DND-41 (cell line): ENCODE measurements around the gene THY1.

Experiments used
- ATAC-seq: fragments of 200-7000 bp; cut with Tn5 transposase; 3 replicates; pipeline ENCODE4 v1.9.1; 2021; ENCODE audit warnings: low read depth; ENCODE audit not compliant: insufficient read depth
- DNase-seq: peaks from one replicate; pipeline ENCODE4 v3.0.0-alpha.2; 2020
- H2AFZ ChIP-seq: 2 replicates; pipeline ENCODE4 v1.6.0; 2012; ENCODE audit warnings: low read depth, low read length
- H3K27ac ChIP-seq: 2 replicates; pipeline ENCODE4 v1.5.1; 2012; ENCODE audit warnings: low read length, inconsistent platforms
- H3K27me3 ChIP-seq: fragments of 200-600 bp; sonication (generic); 2 replicates; pipeline ENCODE4 v1.6.0; 2012; ENCODE audit warnings: low read length, mild to moderate bottlenecking, inconsistent platforms; ENCODE audit not compliant: insufficient read depth, poor library complexity
- H3K36me3 ChIP-seq: 2 replicates; pipeline ENCODE4 v1.5.1; 2012; ENCODE audit warnings: low read length, inconsistent platforms; ENCODE audit not compliant: insufficient read depth
- H3K4me1 ChIP-seq: 2 replicates; pipeline ENCODE4 v1.5.1; 2012; ENCODE audit warnings: mild to moderate bottlenecking, low read length; ENCODE audit not compliant: insufficient read depth
- H3K4me2 ChIP-seq: 2 replicates; pipeline ENCODE4 v1.6.0; 2012; ENCODE audit warnings: mild to moderate bottlenecking, moderate library complexity, low read length, inconsistent platforms; ENCODE audit not compliant: insufficient read depth
- H3K4me3 ChIP-seq, 2 experiments: fragments of 200-600 bp in 1 of 2; shearing (Covaris generic) in 1 of 2; 2 replicates each; pipeline ENCODE4 v1.5.1; 2012 to 2016; ENCODE audit warnings: inconsistent platforms in 2 of 2, low read length in 2 of 2, mild to moderate bottlenecking in 2 of 2, low read depth in 1 of 2, moderate library complexity in 1 of 2
- H3K79me2 ChIP-seq: 2 replicates; pipeline ENCODE4 v1.6.0; 2012; ENCODE audit warnings: low read length, inconsistent platforms; ENCODE audit not compliant: insufficient read depth
- H3K9ac ChIP-seq: 2 replicates; pipeline ENCODE4 v1.6.0; 2012; ENCODE audit warnings: low read depth, mild to moderate bottlenecking, inconsistent platforms, low read length, moderate library complexity
- H3K9me3 ChIP-seq: 2 replicates; pipeline ENCODE4 v1.5.1; 2012; ENCODE audit warnings: low read length, moderate library complexity, mild to moderate bottlenecking, inconsistent platforms; ENCODE audit not compliant: insufficient read depth, severe bottlenecking
- H4K20me1 ChIP-seq: 2 replicates; pipeline ENCODE4 v1.6.0; 2012; ENCODE audit warnings: low read length; ENCODE audit not compliant: insufficient read depth
- EZH2 ChIP-seq: IDR thresholded peaks from 3 replicates; pipeline ENCODE4 v1.6.1; 2012; ENCODE audit warnings: borderline replicate concordance, low read depth, mild to moderate bottlenecking, moderate library complexity, low read length, inconsistent platforms; ENCODE audit not compliant: severe bottlenecking
- TF ChIP-seq, protein P1 (sequence below): IDR thresholded peaks from 2 replicates; pipeline ENCODE4 v1.5.1; 2012; ENCODE audit warnings: borderline replicate concordance, low read length, moderate library complexity, mild to moderate bottlenecking; ENCODE audit not compliant: poor library complexity, severe bottlenecking; ENCODE audit errors: extremely low read depth

Gene THY1

DNA sequence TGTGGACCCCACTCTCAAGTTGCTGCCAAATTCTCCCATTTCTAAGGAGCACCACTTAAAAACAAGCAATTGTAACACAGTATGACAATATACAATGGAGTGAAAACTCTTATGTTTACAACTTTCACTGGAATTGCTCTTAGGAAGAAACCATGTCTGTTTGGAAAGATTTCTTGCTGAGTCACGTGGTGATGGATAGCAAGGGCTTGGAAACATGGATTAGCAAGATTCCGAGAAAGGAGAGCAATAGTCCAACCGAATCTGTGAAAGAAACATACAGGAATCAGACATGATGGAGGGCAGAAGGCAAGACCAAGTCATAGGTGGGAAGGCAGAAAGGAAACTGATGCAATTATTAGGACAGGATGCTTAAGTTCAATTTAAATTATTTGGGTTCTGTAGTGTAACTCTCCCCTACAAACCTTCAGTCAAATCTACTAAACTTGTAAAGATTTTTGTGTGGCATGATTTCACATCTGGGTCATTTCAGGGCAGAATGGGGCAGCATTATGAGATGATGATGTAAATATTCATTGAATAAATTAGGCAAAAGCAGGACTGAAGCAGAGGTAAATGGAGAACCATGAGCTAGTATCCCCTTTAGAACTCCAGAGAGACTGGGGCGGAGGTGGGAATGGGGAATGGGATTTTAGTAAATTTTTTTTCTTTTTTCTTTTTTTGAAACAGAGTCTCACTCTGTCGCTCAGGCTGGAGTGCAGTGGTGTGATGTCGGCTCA is 27.8 kb upstream of the THY1 start:
- no peaks in the 10 kb centered on the region for H4K20me1 ChIP-seq
- H2AFZ ChIP-seq: no peak overlapping the region
- H3K4me3 ChIP-seq: no peak overlapping the region
- H3K36me3 ChIP-seq: no peaks in the 10 kb centered on the region
- H3K27me3 ChIP-seq: peaks cover 23% of the 10 kb centered on the region
- H3K9ac ChIP-seq: no peak overlapping the region
- TF ChIP-seq EZH2: no peak
- TF ChIP-seq, protein P1, sequence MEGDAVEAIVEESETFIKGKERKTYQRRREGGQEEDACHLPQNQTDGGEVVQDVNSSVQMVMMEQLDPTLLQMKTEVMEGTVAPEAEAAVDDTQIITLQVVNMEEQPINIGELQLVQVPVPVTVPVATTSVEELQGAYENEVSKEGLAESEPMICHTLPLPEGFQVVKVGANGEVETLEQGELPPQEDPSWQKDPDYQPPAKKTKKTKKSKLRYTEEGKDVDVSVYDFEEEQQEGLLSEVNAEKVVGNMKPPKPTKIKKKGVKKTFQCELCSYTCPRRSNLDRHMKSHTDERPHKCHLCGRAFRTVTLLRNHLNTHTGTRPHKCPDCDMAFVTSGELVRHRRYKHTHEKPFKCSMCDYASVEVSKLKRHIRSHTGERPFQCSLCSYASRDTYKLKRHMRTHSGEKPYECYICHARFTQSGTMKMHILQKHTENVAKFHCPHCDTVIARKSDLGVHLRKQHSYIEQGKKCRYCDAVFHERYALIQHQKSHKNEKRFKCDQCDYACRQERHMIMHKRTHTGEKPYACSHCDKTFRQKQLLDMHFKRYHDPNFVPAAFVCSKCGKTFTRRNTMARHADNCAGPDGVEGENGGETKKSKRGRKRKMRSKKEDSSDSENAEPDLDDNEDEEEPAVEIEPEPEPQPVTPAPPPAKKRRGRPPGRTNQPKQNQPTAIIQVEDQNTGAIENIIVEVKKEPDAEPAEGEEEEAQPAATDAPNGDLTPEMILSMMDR: no peak
- H3K79me2 ChIP-seq: no peaks in the 10 kb centered on the region
- no peaks in the 10 kb centered on the region for H3K4me1 ChIP-seq
- no peak overlapping the region for H3K27ac ChIP-seq
- H3K4me2 ChIP-seq: no peak overlapping the region
- no peak for ATAC-seq
- H3K9me3 ChIP-seq: no peaks in the 10 kb centered on the region
- no peak for DNase-seq

DNA sequence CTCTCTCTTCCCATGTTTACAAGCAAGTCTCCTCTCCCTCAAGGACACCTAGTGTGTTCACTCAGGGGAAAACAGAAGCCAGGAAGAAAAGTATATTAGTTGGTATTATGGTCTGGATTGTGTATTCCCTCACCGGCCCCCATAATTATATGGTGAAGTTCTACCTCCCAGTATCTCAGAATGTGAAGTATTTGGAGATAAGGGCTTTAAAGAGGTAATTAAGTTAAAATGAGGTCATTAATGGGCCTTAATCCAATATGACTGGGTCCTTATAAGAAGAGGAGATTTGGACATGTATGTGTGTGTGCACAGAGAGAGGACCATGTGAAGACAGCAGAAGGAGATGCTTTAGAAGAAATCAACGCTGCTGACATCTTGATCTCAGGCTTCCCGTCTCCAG is 26.5 kb upstream of the THY1 start:
- ATAC-seq: no peak
- Histone ChIP-seq H3K27me3 (peaks cover 26% of the 10 kb centered on the region), H2AFZ (no peak overlapping the region), H3K9me3 (no peaks in the 10 kb centered on the region), H3K36me3 (no peaks in the 10 kb centered on the region), H3K79me2 (no peaks in the 10 kb centered on the region), H3K27ac (no peak overlapping the region), H4K20me1 (no peaks in the 10 kb centered on the region), H3K4me1 (no peaks in the 10 kb centered on the region), H3K9ac (no peak overlapping the region), H3K4me3 (no peak overlapping the region), H3K4me2 (no peak overlapping the region)
- TF ChIP-seq, protein P1: no peak
- no peak for TF ChIP-seq EZH2
- DNase-seq: no peak

DNA sequence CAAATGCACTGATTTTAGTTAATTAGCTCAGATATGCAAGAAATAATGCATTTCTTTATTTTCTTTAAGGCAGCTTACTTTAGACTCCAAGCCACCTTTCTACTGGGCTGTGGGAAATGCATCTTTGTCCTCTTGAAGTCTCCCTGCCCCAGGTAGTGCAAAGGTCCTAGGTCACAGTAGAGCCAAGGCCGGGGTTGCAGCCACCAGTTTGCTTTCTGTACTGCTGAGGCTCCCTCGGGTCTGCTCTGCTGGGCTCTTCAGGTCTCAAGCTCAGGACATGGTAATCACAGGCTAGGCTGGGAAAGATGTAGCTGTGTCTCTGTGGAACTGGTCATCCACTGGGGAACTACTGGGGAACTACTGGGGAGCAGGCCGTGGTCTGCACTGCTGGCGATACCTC is 25.4 kb upstream of the THY1 start:
- Histone ChIP-seq H3K27me3 (peaks cover 26% of the 10 kb centered on the region), H3K4me3 (no peak overlapping the region), H3K79me2 (no peaks in the 10 kb centered on the region), H3K36me3 (no peaks in the 10 kb centered on the region), H2AFZ (no peak overlapping the region), H3K4me2 (no peak overlapping the region), H3K9me3 (no peaks in the 10 kb centered on the region), H3K9ac (no peak overlapping the region), H3K4me1 (no peaks in the 10 kb centered on the region), H3K27ac (no peak overlapping the region), H4K20me1 (no peaks in the 10 kb centered on the region)
- TF ChIP-seq, protein P1: no peak
- TF ChIP-seq EZH2: no peak
- DNase-seq: no peak
- no peak for ATAC-seq
